Spleen (tissue), 11 donors: ENCODE data around the gene ZNF367. TPM values are rescaled to one million over a fixed set of nuclear protein-coding genes. Genes with fewer than 3 reads are reported as not detected.

Source experiments
- DNase-seq: peaks from one replicate; pipeline ENCODE4 v3.0.0-alpha.2; 2020
- H3K27ac ChIP-seq, 8 donors: fragments of 200-600 bp; sonication (generic) in 7 of 8; 1 replicate in 4 of 8; 2 replicates in 4 of 8; pipeline versions ENCODE4 v1.5.0 to v1.8.0; 2016 to 2021; ENCODE audit warnings: inconsistent platforms in 4 of 8, mild to moderate bottlenecking in 4 of 8, moderate library complexity in 1 of 8
- H3K27me3 ChIP-seq, 7 donors: fragments of 200-600 bp; sonication (generic) in 6 of 7; replicated peaks in 1 of 7; 1 replicate in 4 of 7; 2 replicates in 3 of 7; pipeline versions ENCODE4 v1.5.0 to v1.8.0; 2016 to 2021; ENCODE audit warnings: inconsistent platforms in 3 of 7, mild to moderate bottlenecking in 1 of 7
- H3K36me3 ChIP-seq, 6 donors: fragments of 200-600 bp; sonication (generic) in 5 of 6; 1 replicate in 4 of 6; 2 replicates in 2 of 6; pipeline versions ENCODE4 v1.5.0 to v1.8.0; 2016 to 2021; ENCODE audit warnings: inconsistent platforms in 2 of 6
- H3K4me1 ChIP-seq, 6 donors: fragments of 200-600 bp; sonication (generic) in 5 of 6; 1 replicate in 3 of 6; 2 replicates in 3 of 6; pipeline versions ENCODE4 v1.5.0 to v1.8.0; 2016 to 2021; ENCODE audit warnings: inconsistent platforms in 3 of 6
- H3K4me3 ChIP-seq, 8 donors: fragments of 200-600 bp; sonication (generic) in 7 of 8; 1 replicate in 4 of 8; 2 replicates in 4 of 8; pipeline versions ENCODE4 v1.5.0 to v1.8.0; 2016 to 2021; ENCODE audit warnings: inconsistent platforms in 4 of 8, mild to moderate bottlenecking in 4 of 8, moderate library complexity in 2 of 8
- H3K9me3 ChIP-seq, 8 donors: fragments of 200-600 bp; sonication (generic) in 7 of 8; 1 replicate in 4 of 8; 2 replicates in 4 of 8; pipeline versions ENCODE4 v1.5.0 to v1.8.0; 2016 to 2021; ENCODE audit warnings: inconsistent platforms in 4 of 8
- CTCF ChIP-seq, 11 experiments: fragments of 200-600 bp in 7 of 11; fragments of 450-650 bp in 4 of 11; sonication (generic) in 4 of 11; IDR thresholded peaks in 8 of 11; conservative IDR thresholded peaks in 3 of 11; 1 replicate in 7 of 11; 2 replicates in 4 of 11; pipeline versions ENCODE4 v1.4.0 to v1.8.0; 2016 to 2021; ENCODE audit warnings: antibody characterized with exemption in 11 of 11, inconsistent platforms in 4 of 11, mild to moderate bottlenecking in 1 of 11
- POLR2A ChIP-seq, 3 donors: fragments of 450-650 bp; IDR thresholded peaks; one replicate each; pipeline ENCODE4 v1.5.1; 2017; ENCODE audit warnings: antibody characterized with exemption in 3 of 3, mild to moderate bottlenecking in 1 of 3
- POLR2AphosphoS5 ChIP-seq, 3 donors: sonication (generic); formaldehyde crosslinking; IDR thresholded peaks; one replicate each; pipeline ENCODE4 v1.5.1; 2017; ENCODE audit warnings: antibody characterized with exemption in 3 of 3
- WGBS, 5 donors: extraction: QIAGEN DNeasy Blood & Tissue Kit in 3 of 5; methylation state at CpG; one replicate each; pipeline versions ENCODE4 v1.1.5 to v1.1.7; 2013 to 2018; 5-methylcytosine and 5-hydroxymethylcytosine counted together
- intact Hi-C: fragments of 100-400 bp; cut with DNase I; formaldehyde crosslinking; loops from one replicate; pipeline ENCODE4 v1.15.0; 2023; ENCODE audit warnings: low total_unique reads
- polyA plus RNA-seq, 3 donors: library from polyadenylated mRNA; stranded (reverse); fragments of 200-250 nt; gene quantifications; one replicate each; pipeline ENCODE4 v1.2.1, GENCODE V29; 2013
- total RNA-seq, 7 donors: library from RNA; depleted of rRNA in 3 of 7; stranded (reverse); fragments of >200 nt in 3 of 7; fragmentation: NEBNext Ultra II Directional in 4 of 7; extraction: Animal tissue kit (Norgen Biotek cat#: 25700) in 4 of 7; gene quantifications; one replicate each; pipeline versions ENCODE4 v1.1.0 to v1.2.1, GENCODE V29; 2016 to 2021
- donor health status: healthy with polysubstance abuse.
- donor health status: DM: no; HTN: no; CAD: no; lungs with moderate emphysema.
- donor health status: DM: no; HTN: no; CAD: no.
- donor health status: Bipolar disorder and iron deficiency.
- donor health status: healthy.
- donor health status: DM: no; HTN: no; CAD: no.
- donor health status: DM: yes; HTN: yes; CAD: no.

ZNF367 gene
- total and polyA plus RNA-seq, 10 donors, result 0.93 to 3.7 (median 1.9) TPM

- WGBS, 5 donors, result 83 to 93% (median 88%) methylated on average over 20 of the region's 20 CpGs
- no peak overlapping the region for H3K4me3 ChIP-seq
- DNase-seq, result peak; percentile 49
- intact Hi-C loops, result no loop called here
- no peak overlapping the region for H3K27ac ChIP-seq
- peaks cover 0 to 5% (median 0%) of the 10 kb centered on the region in 6 donors for H3K4me1 ChIP-seq
- no peak for TF ChIP-seq CTCF (IDR thresholded peaks at IDR 0.05 in 8 of 11, conservative IDR thresholded peaks at IDR 0.05 in 3 of 11)
- no peak for TF ChIP-seq POLR2AphosphoS5 (IDR thresholded peaks at IDR 0.05)
- TF ChIP-seq POLR2A (IDR thresholded peaks at IDR 0.05), result no peak
- H3K27me3 ChIP-seq, result no peaks in the 10 kb centered on the region
- no peaks in the 10 kb centered on the region for H3K9me3 ChIP-seq
- H3K36me3 ChIP-seq, result peaks cover 0 to 9% (median 0%) of the 10 kb centered on the region in 6 donors
These were observed 75.5 kb downstream of the ZNF367 start for GRCh38 chr9:96342571-96343245.

GRCh38 chr9:96340707-96341106 is 77.5 kb downstream of the ZNF367 start:
- H3K4me3 ChIP-seq, result no peak overlapping the region
- WGBS, 5 donors, result 77 to 97% (median 91%) methylated on average over 3 of the region's 3 CpGs
- H3K27me3 ChIP-seq, result no peaks in the 10 kb centered on the region
- DNase-seq, result no peak
- peaks cover 0 to 5% (median 0%) of the 10 kb centered on the region in 6 donors for H3K4me1 ChIP-seq
- H3K27ac ChIP-seq, result no peak overlapping the region
- peaks cover 0 to 8% (median 0%) of the 10 kb centered on the region in 6 donors for H3K36me3 ChIP-seq
- intact Hi-C loops, result no loop called here
- H3K9me3 ChIP-seq, result no peaks in the 10 kb centered on the region
- no peak for TF ChIP-seq POLR2AphosphoS5 (IDR thresholded peaks at IDR 0.05)
- TF ChIP-seq POLR2A (IDR thresholded peaks at IDR 0.05), result no peak
- TF ChIP-seq CTCF (IDR thresholded peaks at IDR 0.05 in 8 of 11, conservative IDR thresholded peaks at IDR 0.05 in 3 of 11), result no peak

GRCh38 chr9:96338299-96338698 is 79.9 kb downstream of the ZNF367 start:
- TF ChIP-seq POLR2A (IDR thresholded peaks at IDR 0.05) (no peak), CTCF (IDR thresholded peaks at IDR 0.05 in 8 of 11, conservative IDR thresholded peaks at IDR 0.05 in 3 of 11) (no peak), POLR2AphosphoS5 (IDR thresholded peaks at IDR 0.05) (no peak)
- intact Hi-C loops, result no loop called here
- H3K27ac ChIP-seq, result no peak overlapping the region
- peaks cover 0 to 29% (median 0%) of the 10 kb centered on the region in 6 donors for H3K36me3 ChIP-seq
- WGBS, 5 donors, result 91 to 96% (median 95%) methylated on average over 3 of the region's 3 CpGs
- no peaks in the 10 kb centered on the region for H3K27me3 ChIP-seq
- DNase-seq, result peak; percentile 2
- H3K9me3 ChIP-seq, result no peaks in the 10 kb centered on the region
- H3K4me1 ChIP-seq, result no peaks in the 10 kb centered on the region
- no peak overlapping the region for H3K4me3 ChIP-seq

Other genes starting within 250 kb of the ZNF367 start
- gene HSD17B3, start 116.2 kb downstream of the ZNF367 start, total RNA-seq, result 1 to 10 TPM in 1 of 7 donors, under 1 TPM in 4, not detected in 2; 0.34 to 1.4 (median 0.82) TPM
- 1 to 10 TPM in 2 of 3 donors, under 1 TPM in 1; 0.90 to 3.9 (median 1.1) TPM for gene HSD17B3, start 116.2 kb downstream of the ZNF367 start, polyA plus RNA-seq
- 10 to 100 TPM; 10.9 to 20.9 (median 17.4) TPM for gene SLC35D2, start 34.7 kb downstream of the ZNF367 start, total RNA-seq
- 10 to 100 TPM in 2 of 3 donors, 1 to 10 TPM in 1; 9.8 to 11.1 (median 10.1) TPM for gene SLC35D2, start 34.7 kb downstream of the ZNF367 start, polyA plus RNA-seq
- 10 to 100 TPM in 1 of 7 donors, 1 to 10 TPM in 6; 6.3 to 10.6 (median 7.9) TPM for gene HABP4, start 31.8 kb upstream of the ZNF367 start, total RNA-seq
- 1 to 10 TPM; 6.8 to 9.2 (median 7.0) TPM for gene HABP4, start 31.8 kb upstream of the ZNF367 start, polyA plus RNA-seq
- 1 to 10 TPM; 4.6 to 10.0 (median 6.8) TPM for gene CDC14B, start 201.5 kb upstream of the ZNF367 start, total RNA-seq
- 1 to 10 TPM; 1.3 to 2.3 (median 1.3) TPM for gene CDC14B, start 201.5 kb upstream of the ZNF367 start, polyA plus RNA-seq
- 10 to 100 TPM; 13.9 to 20.1 (median 15.6) TPM for gene PRXL2C, start 236.9 kb upstream of the ZNF367 start, total RNA-seq
- 1 to 10 TPM; 5.4 to 9.1 (median 6.5) TPM for gene PRXL2C, start 236.9 kb upstream of the ZNF367 start, polyA plus RNA-seq